Small intestine (tissue), 7 donors: Measurements from ENCODE around the gene GPLD1. TPM values are rescaled to one million over a fixed set of nuclear protein-coding genes. Genes with fewer than 3 reads are reported as not detected.

Experiments used
- DNase-seq, 2 donors: peaks; one replicate each; pipeline versions ENCODE4 v3.0.0 to v3.0.0-alpha.2; 2013
- FAIRE-seq: peaks from 2 replicates; lab custom pipeline; 2012; peaks lifted over from hg19 to GRCh38; lab: Jason Lieb, UNC
- H3K27ac ChIP-seq, 3 donors: one replicate each; pipeline ENCODE4 v1.5.1; 2013; ENCODE audit warnings: low read length in 2 of 3, mild to moderate bottlenecking in 2 of 3, control low read depth in 1 of 3, inconsistent platforms in 1 of 3, low read depth in 1 of 3, moderate library complexity in 1 of 3
- H3K27me3 ChIP-seq, 3 donors: one replicate each; pipeline ENCODE4 v1.6.1; 2013; ENCODE audit warnings: low read length in 3 of 3, inconsistent platforms in 1 of 3; ENCODE audit not compliant: control insufficient read depth in 3 of 3, insufficient read depth in 3 of 3
- H3K36me3 ChIP-seq, 3 donors: one replicate each; pipeline ENCODE4 v1.6.1; 2013; ENCODE audit warnings: low read length in 3 of 3, inconsistent platforms in 1 of 3, low read depth in 1 of 3, mild to moderate bottlenecking in 1 of 3, moderate library complexity in 1 of 3; ENCODE audit not compliant: control insufficient read depth in 3 of 3, insufficient read depth in 2 of 3
- H3K4me1 ChIP-seq, 3 donors: one replicate each; pipeline ENCODE4 v1.6.1; 2013; ENCODE audit warnings: low read length in 2 of 3, inconsistent platforms in 1 of 3, low read depth in 1 of 3, mild to moderate bottlenecking in 1 of 3, moderate library complexity in 1 of 3; ENCODE audit not compliant: control insufficient read depth in 3 of 3, insufficient read depth in 2 of 3
- H3K4me3 ChIP-seq, 3 donors: one replicate each; pipeline ENCODE4 v1.5.1; 2013; ENCODE audit warnings: low read length in 3 of 3, control low read depth in 1 of 3, inconsistent platforms in 1 of 3, low read depth in 1 of 3, mild to moderate bottlenecking in 1 of 3, moderate library complexity in 1 of 3
- H3K9me3 ChIP-seq, 2 donors: one replicate each; pipeline ENCODE4 v1.6.1; 2013; ENCODE audit warnings: low read depth in 1 of 2, low read length in 1 of 2; ENCODE audit not compliant: control insufficient read depth in 2 of 2, insufficient read depth in 1 of 2
- WGBS, 3 donors: extraction: QIAGEN DNeasy Blood & Tissue Kit; methylation state at CpG; one replicate each; pipeline ENCODE4 v1.1.7; 2013; 5-methylcytosine and 5-hydroxymethylcytosine counted together
- polyA plus RNA-seq, 4 donors: library from polyadenylated mRNA; stranded (reverse) in 3 of 4; unstranded in 1 of 4; fragments of 200-250 nt in 3 of 4; fragments of 120-200 nt in 1 of 4; gene quantifications; one replicate each; pipeline versions ENCODE4 v1.2.1 to v1.2.3, GENCODE V29; 2013
- donor health status: healthy with polysubstance abuse.
- donor health status: control.
- donor health status: control.
- donor health status: Bipolar disorder and iron deficiency.
- donor health status: healthy.

GPLD1 gene
- polyA plus RNA-seq, 4 donors, result 0.28 to 1.4 TPM; not detected in 2

- Histone ChIP-seq H3K9me3 (peaks cover 0 to 8% of the 10 kb centered on the region in 2 donors), H3K27me3 (no peaks in the 10 kb centered on the region), H3K27ac (peak within 1 kb of the TSS; percentile 16 to 73 (median 66)), H3K36me3 (peaks cover 0 to 20% (median 0%) of the 10 kb centered on the region in 3 donors), H3K4me3 (peak within 1 kb of the TSS; percentile 58 to 62 (median 59)), H3K4me1 (peaks cover 0 to 10% (median 2%) of the 10 kb centered on the region in 3 donors)
- 0 to 1% (median 1%) methylated on average over 62 to 93 of the region's 93 CpGs for WGBS, 3 donors
- FAIRE-seq (no peak), DNase-seq (peak; percentile 78 to 89)
These were observed 5.7 kb upstream of the GPLD1 start, which contains the start of gene ALDH5A1 for GRCh38 chr6:24494821-24495795. Gene ALDH5A1, plus strand, starts transcription at chr6:24494969. Its CDS starts 28 bp downstream, at chr6:24494997.

GRCh38 chr6:24493945-24494820 is 4.8 kb upstream of the GPLD1 start:
- no peak for FAIRE-seq
- Histone ChIP-seq H3K9me3 (peaks cover 0 to 8% of the 10 kb centered on the region in 2 donors), H3K4me3 (peak overlapping the region in 2 of 3 donors; percentile 59 to 62), H3K36me3 (peaks cover 0 to 17% (median 0%) of the 10 kb centered on the region in 3 donors), H3K27me3 (no peaks in the 10 kb centered on the region), H3K4me1 (peaks cover 0 to 10% (median 2%) of the 10 kb centered on the region in 3 donors), H3K27ac (peak overlapping the region in 2 of 3 donors; percentile 66 to 73)
- DNase-seq, result no peak
- 9 to 15% (median 12%) methylated on average over 30 to 36 of the region's 36 CpGs for WGBS, 3 donors

- DNase-seq (peak in 1 of 2 donors; percentile 16), FAIRE-seq (no peak)
- Histone ChIP-seq H3K27me3 (no peaks in the 10 kb centered on the region), H3K4me1 (peaks cover 0 to 10% (median 2%) of the 10 kb centered on the region in 3 donors), H3K4me3 (no peak overlapping the region), H3K36me3 (peaks cover 0 to 7% (median 0%) of the 10 kb centered on the region in 3 donors), H3K9me3 (peaks cover 0 to 7% of the 10 kb centered on the region in 2 donors), H3K27ac (no peak overlapping the region)
- 78 to 88% (median 82%) methylated on average over 3 of the region's 3 CpGs for WGBS, 3 donors
These were observed 3.1 kb upstream of the GPLD1 start for GRCh38 chr6:24492475-24492874.

- H3K36me3 ChIP-seq, result no peaks in the 10 kb centered on the region
- FAIRE-seq, result no peak
- 90 to 96% (median 95%) methylated on average over 4 of the region's 4 CpGs for whole genome bisulfite sequencing, 3 donors
- DNase-seq, result no peak
- no peaks in the 10 kb centered on the region for H3K27me3 ChIP-seq
- H3K4me3 ChIP-seq, result no peak overlapping the region
- peaks cover 0 to 10% (median 2%) of the 10 kb centered on the region in 3 donors for H3K4me1 ChIP-seq
- no peak overlapping the region for H3K27ac ChIP-seq
- H3K9me3 ChIP-seq, result no peaks in the 10 kb centered on the region
These were observed 1.6 kb upstream of the GPLD1 start for GRCh38 chr6:24490948-24491347.

GRCh38 chr6:24489881-24490280 is 503 bp upstream of the GPLD1 start:
- Histone ChIP-seq H3K4me1 (peaks cover 0 to 6% (median 0%) of the 10 kb centered on the region in 3 donors), H3K4me3 (no peak overlapping the region), H3K27ac (no peak overlapping the region), H3K27me3 (no peaks in the 10 kb centered on the region), H3K36me3 (no peaks in the 10 kb centered on the region), H3K9me3 (no peaks in the 10 kb centered on the region)
- WGBS, 3 donors, result 84 to 85% (median 85%) methylated on average over 2 of the region's 2 CpGs
- FAIRE-seq (no peak), DNase-seq (no peak)

- Histone ChIP-seq H3K4me3 (no peak overlapping the region), H3K27ac (no peak overlapping the region)
These were observed 3.3 kb downstream of the GPLD1 start for GRCh38 chr6:24486065-24486464.

GRCh38 chr6:24484657-24485323 is 4.6 kb downstream of the GPLD1 start:
- Histone ChIP-seq H3K27me3 (no peaks in the 10 kb centered on the region), H3K4me1 (no peaks in the 10 kb centered on the region), H3K9me3 (no peaks in the 10 kb centered on the region), H3K36me3 (no peaks in the 10 kb centered on the region), H3K4me3 (no peak overlapping the region), H3K27ac (no peak overlapping the region)
- no peak for DNase-seq
- FAIRE-seq, result no peak
- 92 to 94% (median 92%) methylated on average over 7 of the region's 7 CpGs for WGBS, 3 donors

More at GRCh38 chr6:24486065-24486464, 3.3 kb downstream of the GPLD1 start:
- Histone ChIP-seq H3K4me1 (no peaks in the 10 kb centered on the region), H3K9me3 (no peaks in the 10 kb centered on the region), H3K27me3 (no peaks in the 10 kb centered on the region), H3K36me3 (no peaks in the 10 kb centered on the region)
- FAIRE-seq, result no peak
- 78 to 89% (median 85%) methylated on average over 4 of the region's 4 CpGs for WGBS, 3 donors
- DNase-seq, result no peak
